Osteoblast (primary cell): ENCODE results near the gene GABARAP. TPM values are rescaled to one million over a fixed set of nuclear protein-coding genes. Genes with fewer than 3 reads are reported as not detected.

Experiments
- DNase-seq: peaks from one replicate; pipeline ENCODE4 v3.0.0; 2011; ENCODE audit warnings: low spot score, mixed read lengths; ENCODE audit not compliant: insufficient read length; ENCODE audit errors: missing footprints
- H2AFZ ChIP-seq: 2 replicates; pipeline ENCODE4 v1.6.0; 2011; ENCODE audit warnings: mild to moderate bottlenecking, low read length
- H3K27ac ChIP-seq: 2 replicates; pipeline ENCODE4 v1.5.1; 2011; ENCODE audit warnings: mild to moderate bottlenecking, low read depth, low read length, moderate library complexity
- H3K27me3 ChIP-seq: 2 replicates; pipeline ENCODE4 v1.6.0; 2012; ENCODE audit warnings: mild to moderate bottlenecking, control low read depth, inconsistent platforms, low read length, moderate library complexity; ENCODE audit not compliant: insufficient read depth
- H3K36me3 ChIP-seq: 2 replicates; pipeline ENCODE4 v1.5.1; 2011; ENCODE audit warnings: mild to moderate bottlenecking, low read length, control low read depth, moderate library complexity; ENCODE audit not compliant: insufficient read depth
- H3K4me1 ChIP-seq: 2 replicates; pipeline ENCODE4 v1.5.1; 2011; ENCODE audit warnings: mild to moderate bottlenecking, low read length, control low read depth, moderate library complexity; ENCODE audit not compliant: insufficient read depth
- H3K4me2 ChIP-seq: 2 replicates; pipeline ENCODE4 v1.6.0; 2011; ENCODE audit warnings: mild to moderate bottlenecking, low read length; ENCODE audit not compliant: insufficient read depth
- H3K4me3 ChIP-seq: fragments of 200-600 bp; sonication (generic); 3 replicates; pipeline ENCODE4 v1.5.1; 2012; ENCODE audit warnings: mild to moderate bottlenecking, low read length, inconsistent platforms; ENCODE audit not compliant: insufficient read depth
- H3K79me2 ChIP-seq: 2 replicates; pipeline ENCODE4 v1.6.0; 2012; ENCODE audit warnings: mild to moderate bottlenecking, low read length, control low read depth, inconsistent platforms; ENCODE audit not compliant: insufficient read depth
- H3K9me3 ChIP-seq: 2 replicates; pipeline ENCODE4 v1.5.1; 2011; ENCODE audit warnings: low read depth, low read length, control low read depth
- H4K20me1 ChIP-seq: 2 replicates; pipeline ENCODE4 v1.6.0; 2012; ENCODE audit warnings: mild to moderate bottlenecking, low read length, control low read depth; ENCODE audit not compliant: insufficient read depth
- total RNA-seq: library from RNA; depleted of rRNA; stranded (reverse); fragments of >200 nt; gene quantifications from 2 replicates; pipeline ENCODE4 v1.2.3, GENCODE V29; 2012
- TF ChIP-seq, protein P1 (sequence below): IDR thresholded peaks from 2 replicates; pipeline ENCODE4 v1.5.1; 2011; ENCODE audit warnings: mild to moderate bottlenecking, low read depth, low read length, moderate library complexity; ENCODE audit errors: extremely low read depth

GABARAP gene
- total RNA-seq, 1 donor: 422 TPM

DNA sequence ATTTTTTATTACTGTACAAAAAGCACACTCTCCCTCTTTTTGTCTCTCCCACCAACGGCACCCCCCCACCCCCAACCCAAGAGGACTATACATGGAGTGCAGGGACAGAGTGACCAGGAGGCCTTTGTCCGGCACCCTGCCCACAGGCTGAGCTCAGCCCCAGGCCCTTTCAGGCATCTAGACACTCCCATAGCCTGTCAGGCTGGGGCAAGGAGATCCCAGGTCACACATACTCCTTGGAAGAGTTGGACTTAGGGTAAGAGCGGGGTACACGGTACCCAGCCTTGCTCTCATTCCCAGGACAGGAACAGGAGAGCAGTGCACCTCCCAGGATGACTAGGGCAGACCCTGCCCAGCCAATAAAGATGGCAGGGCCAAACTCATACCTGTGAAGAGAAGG, 17.9 kb upstream of the GABARAP start:
- TF ChIP-seq, protein P1, sequence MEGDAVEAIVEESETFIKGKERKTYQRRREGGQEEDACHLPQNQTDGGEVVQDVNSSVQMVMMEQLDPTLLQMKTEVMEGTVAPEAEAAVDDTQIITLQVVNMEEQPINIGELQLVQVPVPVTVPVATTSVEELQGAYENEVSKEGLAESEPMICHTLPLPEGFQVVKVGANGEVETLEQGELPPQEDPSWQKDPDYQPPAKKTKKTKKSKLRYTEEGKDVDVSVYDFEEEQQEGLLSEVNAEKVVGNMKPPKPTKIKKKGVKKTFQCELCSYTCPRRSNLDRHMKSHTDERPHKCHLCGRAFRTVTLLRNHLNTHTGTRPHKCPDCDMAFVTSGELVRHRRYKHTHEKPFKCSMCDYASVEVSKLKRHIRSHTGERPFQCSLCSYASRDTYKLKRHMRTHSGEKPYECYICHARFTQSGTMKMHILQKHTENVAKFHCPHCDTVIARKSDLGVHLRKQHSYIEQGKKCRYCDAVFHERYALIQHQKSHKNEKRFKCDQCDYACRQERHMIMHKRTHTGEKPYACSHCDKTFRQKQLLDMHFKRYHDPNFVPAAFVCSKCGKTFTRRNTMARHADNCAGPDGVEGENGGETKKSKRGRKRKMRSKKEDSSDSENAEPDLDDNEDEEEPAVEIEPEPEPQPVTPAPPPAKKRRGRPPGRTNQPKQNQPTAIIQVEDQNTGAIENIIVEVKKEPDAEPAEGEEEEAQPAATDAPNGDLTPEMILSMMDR: no peak
- Histone ChIP-seq H4K20me1 (no peaks in the 10 kb centered on the region), H3K9me3 (no peaks in the 10 kb centered on the region), H3K4me3 (no peak overlapping the region), H3K4me1 (peaks cover 19% of the 10 kb centered on the region), H3K27ac (no peak overlapping the region), H3K27me3 (peaks cover 15% of the 10 kb centered on the region), H3K79me2 (no peaks in the 10 kb centered on the region), H3K4me2 (no peak overlapping the region), H3K36me3 (peaks cover 30% of the 10 kb centered on the region), H2AFZ (no peak overlapping the region)
- peak; percentile 50 for DNase-seq

DNA sequence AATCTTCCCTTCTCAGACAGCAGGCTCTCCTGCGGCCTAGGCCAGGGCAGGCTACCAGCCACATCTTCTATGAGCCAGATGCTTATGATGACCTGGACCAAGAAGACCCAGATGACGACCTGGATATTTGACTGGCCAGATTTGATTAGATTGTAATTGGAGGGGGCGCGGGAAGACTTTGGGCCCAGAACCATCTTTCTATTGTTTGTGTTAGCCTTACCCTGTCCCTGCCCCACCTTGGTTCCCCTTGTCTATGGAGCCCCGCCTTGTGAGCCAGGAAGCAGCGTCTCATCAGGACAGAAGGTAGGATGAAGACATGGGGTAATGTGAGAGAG, 17.3 kb upstream of the GABARAP start:
- Histone ChIP-seq H4K20me1 (no peaks in the 10 kb centered on the region), H3K4me1 (peaks cover 17% of the 10 kb centered on the region), H3K4me2 (no peak overlapping the region), H3K27ac (no peak overlapping the region), H2AFZ (no peak overlapping the region), H3K9me3 (no peaks in the 10 kb centered on the region), H3K27me3 (peaks cover 15% of the 10 kb centered on the region), H3K36me3 (peaks cover 36% of the 10 kb centered on the region), H3K79me2 (peaks cover 1% of the 10 kb centered on the region), H3K4me3 (no peak overlapping the region)
- TF ChIP-seq, protein P1: no peak
- peak; percentile 63 for DNase-seq

DNA sequence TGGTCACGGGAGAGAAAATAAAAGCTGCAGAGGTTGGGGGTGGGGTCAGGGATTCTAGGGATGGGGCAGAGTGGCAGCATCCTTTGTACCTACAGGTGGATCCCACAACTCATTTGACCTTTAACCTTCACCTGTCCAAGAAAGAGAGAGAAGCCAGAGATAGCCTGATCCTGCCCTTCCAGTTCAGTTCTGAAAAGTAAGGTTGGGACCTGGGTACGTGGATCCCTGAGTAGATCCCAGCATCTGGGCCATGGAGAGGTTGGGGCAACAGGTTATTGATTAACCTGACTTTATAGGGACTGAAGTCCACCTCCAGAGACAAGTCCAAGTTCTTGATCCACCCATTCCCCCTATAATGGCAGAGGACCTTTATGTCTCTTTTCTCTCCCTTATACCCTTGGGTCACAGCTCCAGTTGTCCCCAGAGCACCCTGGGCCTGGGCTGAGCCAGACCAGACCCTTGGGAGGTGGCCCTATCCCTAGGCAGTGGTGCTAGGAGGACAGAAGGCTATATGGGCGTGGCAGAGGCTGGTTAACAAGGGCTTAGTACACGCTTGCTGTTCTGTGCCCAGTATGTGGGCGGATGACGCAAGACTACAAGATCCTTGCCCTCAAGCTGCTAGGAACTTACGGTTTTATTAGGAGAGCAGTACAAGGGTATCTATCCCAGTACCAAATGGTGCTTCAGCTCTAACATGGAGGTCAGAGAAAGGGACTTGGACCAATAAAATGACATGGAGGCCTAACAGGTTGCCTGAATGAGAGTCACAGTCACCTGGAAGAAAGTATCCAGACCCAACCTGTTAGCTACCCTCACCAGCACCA, 16.7 kb upstream of the GABARAP start:
- no peak overlapping the region for H3K4me3 ChIP-seq
- TF ChIP-seq, protein P1: no peak
- peak; percentile 90 for DNase-seq
- no peaks in the 10 kb centered on the region for H4K20me1 ChIP-seq
- no peak overlapping the region for H2AFZ ChIP-seq
- peaks cover 5% of the 10 kb centered on the region for H3K79me2 ChIP-seq
- H3K4me1 ChIP-seq: peaks cover 16% of the 10 kb centered on the region
- no peak overlapping the region for H3K27ac ChIP-seq
- H3K36me3 ChIP-seq: peaks cover 41% of the 10 kb centered on the region
- H3K27me3 ChIP-seq: peaks cover 15% of the 10 kb centered on the region
- H3K4me2 ChIP-seq: no peak overlapping the region
- H3K9me3 ChIP-seq: no peaks in the 10 kb centered on the region

DNA sequence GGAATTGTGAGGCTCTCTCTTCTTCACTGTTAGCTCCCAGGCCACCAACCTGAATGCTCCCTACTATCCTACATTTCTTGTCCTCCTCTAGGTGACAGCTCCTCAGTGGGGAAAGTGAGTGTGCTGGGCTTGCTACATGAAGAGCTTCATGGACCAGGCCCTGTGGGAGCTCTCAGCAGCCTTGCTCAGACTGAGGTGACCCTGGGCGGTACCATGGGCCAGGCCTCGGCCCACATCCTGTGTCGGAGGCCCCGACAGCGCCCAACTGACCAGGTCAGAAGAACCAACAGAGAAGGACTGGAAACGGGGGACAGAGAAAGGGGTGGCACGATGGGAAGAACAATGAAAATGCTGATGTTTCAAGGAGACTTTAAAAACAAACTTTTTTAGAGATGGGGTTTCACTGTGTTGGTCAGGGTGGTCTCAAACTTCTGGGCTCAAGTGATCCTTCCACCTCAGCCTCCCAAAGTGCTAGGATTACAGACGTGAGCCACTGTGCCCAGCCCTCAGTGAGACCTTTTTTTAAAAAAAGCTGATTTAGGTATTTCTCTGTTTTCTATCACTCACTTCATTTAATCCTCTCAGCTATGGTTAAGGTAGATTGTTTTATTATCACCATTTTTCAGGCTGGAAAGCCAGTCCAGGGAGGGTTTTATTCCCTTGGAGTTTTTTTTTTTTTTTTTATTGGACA, 14.7 kb upstream of the GABARAP start:
- Histone ChIP-seq H2AFZ (no peak overlapping the region), H3K4me3 (no peak overlapping the region), H3K79me2 (peaks cover 16% of the 10 kb centered on the region), H3K27ac (no peak overlapping the region), H3K4me2 (no peak overlapping the region), H4K20me1 (no peaks in the 10 kb centered on the region), H3K36me3 (peaks cover 41% of the 10 kb centered on the region), H3K9me3 (no peaks in the 10 kb centered on the region), H3K4me1 (peaks cover 16% of the 10 kb centered on the region), H3K27me3 (peaks cover 5% of the 10 kb centered on the region)
- no peak for DNase-seq
- TF ChIP-seq, protein P1: no peak
